Glomerular endothelial cell (primary cell): ENCODE data around the gene MBD3L3. TPM values are rescaled to one million over a fixed set of nuclear protein-coding genes. Genes with fewer than 3 reads are reported as not detected.
A peak's percentile ranks its signal among the peaks of the same experiment; 100 is the strongest.
"Not testable (repeated sequence)": the region's sequence is repeated elsewhere in the genome, so short reads cannot be mapped to it uniquely, and the experiment has no call there.

Experiments used
- DNase-seq: peaks from one replicate; pipeline ENCODE4 v3.0.0-alpha.2; 2011; ENCODE audit warnings: low read depth, low spot score; ENCODE audit errors: extremely low read depth
- total RNA-seq: library from RNA; depleted of rRNA; stranded (reverse); fragments of >200 nt; gene quantifications from 2 replicates; pipeline ENCODE4 v1.2.3, GENCODE V29; 2015

Gene MBD3L3
- total RNA-seq = not detected in 2 replicates

GRCh38 chr19:7058576-7058975 is at the start of gene MBD3L3:
TSS of gene MBD3L3 (minus strand) at chr19:7058676. CDS start at chr19:7058605, 71 bp downstream.
- not testable (repeated sequence) for DNase-seq

GRCh38 chr19:7106711-7107657 is 48.5 kb upstream of the MBD3L3 start:
- no peak for DNase-seq

DNA sequence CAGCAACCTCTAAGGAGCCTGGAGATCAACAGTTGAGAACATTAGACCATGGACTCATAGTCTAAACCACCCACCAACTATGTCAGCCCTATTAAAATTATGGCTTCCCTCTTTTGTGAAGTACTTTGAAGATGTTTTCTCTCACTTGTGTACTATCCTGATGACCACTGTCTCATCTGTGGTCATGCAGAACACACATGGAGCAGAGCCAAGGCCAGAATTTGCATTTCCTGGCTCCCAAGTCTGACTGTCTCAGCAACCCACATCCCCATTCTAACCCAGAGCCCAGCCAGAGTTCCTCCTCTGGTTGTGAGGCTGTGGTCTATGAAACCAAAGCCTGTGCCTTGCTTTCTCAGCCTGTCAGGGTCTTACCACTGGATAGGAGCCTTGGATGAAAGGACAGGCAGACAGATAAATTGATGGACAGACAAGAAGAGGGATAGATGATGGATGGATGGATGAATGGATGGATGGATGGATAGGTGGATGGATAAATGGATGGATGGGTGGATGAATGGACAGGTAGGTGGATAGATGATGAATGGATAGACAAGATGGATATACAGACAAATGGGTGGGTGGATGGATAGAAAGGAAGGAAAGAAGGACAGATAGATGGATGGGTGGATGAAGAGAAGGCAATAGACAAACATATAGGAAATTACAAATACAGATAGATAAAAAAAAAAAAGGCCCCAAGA is 46.4 kb upstream of the MBD3L3 start:
- no peak for DNase-seq

- no peak for DNase-seq
These were observed 43.2 kb upstream of the MBD3L3 start for GRCh38 chr19:7101498-7102253.

DNA sequence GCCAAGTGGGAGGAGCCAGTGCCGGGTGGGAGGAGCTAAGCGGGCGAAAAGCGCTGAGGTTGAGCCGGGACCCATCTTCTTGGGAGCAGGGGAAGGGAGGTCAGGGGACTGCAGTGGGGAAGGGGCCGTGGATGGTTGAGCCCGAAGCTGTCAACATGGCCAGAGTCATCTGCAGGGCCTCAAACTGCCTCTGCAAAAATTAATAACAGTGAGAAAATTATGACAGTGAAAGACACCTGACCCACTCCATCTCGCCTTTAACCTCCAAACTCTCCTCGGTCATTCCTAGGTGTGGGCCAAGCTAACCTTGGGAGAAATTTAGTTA is 41.1 kb upstream of the MBD3L3 start:
- no peak for DNase-seq

DNA sequence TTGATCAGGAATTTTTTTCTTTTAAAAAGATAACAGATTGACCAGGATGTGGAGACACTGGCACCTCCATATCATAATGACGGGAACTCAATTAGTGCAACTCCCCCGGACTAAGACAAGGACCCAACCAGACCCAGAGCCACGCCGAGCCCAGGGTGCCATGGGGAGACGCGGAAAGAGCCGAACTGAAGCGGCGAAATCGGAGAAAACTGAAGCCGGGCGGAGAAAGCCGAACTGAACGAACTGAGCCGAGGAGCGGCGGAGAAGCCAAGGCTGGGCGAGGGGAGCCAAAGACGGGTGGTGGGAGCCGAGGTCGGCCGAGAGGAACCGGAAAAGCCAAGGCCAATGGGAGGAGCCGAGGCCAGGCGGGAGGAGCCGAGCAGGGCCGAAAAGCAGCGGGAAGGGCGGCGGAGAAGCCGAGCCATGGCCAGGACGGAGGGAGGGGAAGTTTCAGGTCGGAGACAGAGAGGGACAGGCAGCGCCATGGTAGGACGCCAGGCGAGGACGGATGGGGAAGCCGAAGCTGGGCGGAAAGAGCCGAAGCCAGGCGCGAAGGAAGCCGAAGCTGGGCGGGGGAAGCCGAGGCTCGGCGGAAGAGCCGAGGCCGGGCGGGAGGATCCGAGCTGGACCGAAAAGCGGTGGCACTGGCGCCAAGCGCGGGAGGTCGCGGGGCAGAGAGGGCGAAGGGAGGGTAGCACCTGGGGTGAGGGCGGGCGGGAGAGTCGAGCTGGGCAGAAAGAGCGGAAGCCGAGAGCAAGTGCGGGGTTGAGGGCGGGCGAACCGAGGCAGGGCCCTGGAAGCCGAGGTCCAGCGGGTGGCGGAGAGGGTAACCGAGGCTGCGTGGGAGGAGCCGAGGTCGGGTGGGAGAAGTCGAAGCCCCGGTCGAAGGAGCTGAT is 40.5 kb upstream of the MBD3L3 start:
- no peak for DNase-seq

GRCh38 chr19:7098096-7098495 is 39.6 kb upstream of the MBD3L3 start:
- DNase-seq = no peak

GRCh38 chr19:7088999-7089398 is 30.5 kb upstream of the MBD3L3 start:
- no peak for DNase-seq

DNA sequence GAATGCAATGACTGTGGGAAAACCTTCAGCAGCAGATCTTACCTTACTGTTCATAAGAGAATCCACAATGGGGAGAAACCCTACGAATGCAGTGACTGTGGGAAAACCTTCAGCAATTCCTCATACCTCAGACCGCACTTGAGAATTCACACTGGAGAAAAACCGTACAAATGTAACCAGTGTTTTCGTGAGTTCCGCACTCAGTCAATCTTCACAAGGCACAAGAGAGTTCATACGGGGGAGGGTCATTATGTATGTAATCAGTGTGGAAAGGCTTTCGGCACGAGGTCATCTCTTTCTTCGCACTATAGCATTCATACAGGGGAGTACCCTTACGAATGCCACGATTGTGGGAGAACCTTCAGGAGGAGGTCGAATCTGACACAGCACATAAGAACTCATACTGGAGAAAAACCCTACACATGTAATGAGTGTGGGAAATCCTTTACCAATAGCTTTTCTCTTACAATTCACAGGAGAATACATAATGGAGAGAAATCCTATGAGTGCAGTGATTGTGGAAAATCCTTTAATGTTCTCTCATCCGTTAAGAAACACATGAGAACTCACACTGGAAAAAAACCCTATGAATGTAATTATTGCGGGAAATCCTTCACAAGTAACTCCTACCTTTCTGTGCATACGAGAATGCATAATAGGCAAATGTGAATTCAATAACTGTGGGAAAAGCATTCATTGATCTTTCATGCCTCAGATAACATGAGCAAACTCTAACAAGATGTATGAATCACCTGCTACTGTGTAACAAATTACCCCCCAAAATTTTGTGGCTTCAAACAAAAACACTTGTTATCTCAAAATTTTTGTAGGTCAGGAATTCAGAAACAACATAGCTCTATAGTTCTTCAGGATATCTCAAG is 24.8 kb upstream of the MBD3L3 start:
- DNase-seq = no peak

DNA sequence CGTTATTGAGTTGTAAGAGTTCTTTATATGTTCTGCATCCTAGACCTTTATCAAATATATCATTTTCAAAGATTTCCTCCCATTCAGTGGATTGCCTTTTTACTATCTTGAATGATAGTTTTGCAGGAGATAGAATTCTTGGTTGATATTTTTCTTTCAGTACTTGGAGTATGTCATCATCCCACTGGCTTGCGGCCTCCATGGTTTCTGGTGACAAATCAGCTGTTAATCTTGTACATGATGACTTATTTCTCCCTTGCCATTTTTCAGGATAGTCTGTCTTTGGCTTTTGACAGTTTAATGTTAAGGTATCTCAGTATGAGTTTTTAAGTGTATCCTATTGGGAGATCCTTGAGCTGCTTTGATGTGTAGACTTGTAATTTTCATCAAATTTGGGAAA is 19.5 kb upstream of the MBD3L3 start:
- no peak for DNase-seq

DNA sequence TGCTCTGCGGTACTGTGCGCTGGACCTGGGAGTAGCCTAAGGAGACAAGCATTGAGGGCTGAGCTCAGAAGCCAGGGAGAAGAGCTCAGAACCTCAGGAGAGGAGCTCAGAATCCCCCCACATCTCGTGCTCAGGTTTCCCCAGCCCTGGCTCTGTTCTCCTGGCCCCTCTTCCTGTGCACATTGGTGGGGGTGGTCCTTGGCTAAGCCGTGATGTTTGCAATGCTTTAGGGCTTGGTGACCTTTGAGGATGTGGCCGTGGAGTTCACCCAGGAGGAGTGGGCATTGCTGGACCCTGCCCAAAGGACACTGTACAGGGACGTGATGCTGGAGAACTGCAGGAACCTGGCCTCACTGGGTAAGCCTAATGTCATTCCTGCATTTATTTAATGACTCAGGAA is 17.7 kb upstream of the MBD3L3 start:
- DNase-seq = no peak

GRCh38 chr19:7074705-7075282 is 16.3 kb upstream of the MBD3L3 start:
- no peak for DNase-seq

GRCh38 chr19:7072541-7072940 is 14.1 kb upstream of the MBD3L3 start:
- no peak for DNase-seq

GRCh38 chr19:7069904-7070226 is 11.4 kb upstream of the MBD3L3 start:
- no peak for DNase-seq

DNA sequence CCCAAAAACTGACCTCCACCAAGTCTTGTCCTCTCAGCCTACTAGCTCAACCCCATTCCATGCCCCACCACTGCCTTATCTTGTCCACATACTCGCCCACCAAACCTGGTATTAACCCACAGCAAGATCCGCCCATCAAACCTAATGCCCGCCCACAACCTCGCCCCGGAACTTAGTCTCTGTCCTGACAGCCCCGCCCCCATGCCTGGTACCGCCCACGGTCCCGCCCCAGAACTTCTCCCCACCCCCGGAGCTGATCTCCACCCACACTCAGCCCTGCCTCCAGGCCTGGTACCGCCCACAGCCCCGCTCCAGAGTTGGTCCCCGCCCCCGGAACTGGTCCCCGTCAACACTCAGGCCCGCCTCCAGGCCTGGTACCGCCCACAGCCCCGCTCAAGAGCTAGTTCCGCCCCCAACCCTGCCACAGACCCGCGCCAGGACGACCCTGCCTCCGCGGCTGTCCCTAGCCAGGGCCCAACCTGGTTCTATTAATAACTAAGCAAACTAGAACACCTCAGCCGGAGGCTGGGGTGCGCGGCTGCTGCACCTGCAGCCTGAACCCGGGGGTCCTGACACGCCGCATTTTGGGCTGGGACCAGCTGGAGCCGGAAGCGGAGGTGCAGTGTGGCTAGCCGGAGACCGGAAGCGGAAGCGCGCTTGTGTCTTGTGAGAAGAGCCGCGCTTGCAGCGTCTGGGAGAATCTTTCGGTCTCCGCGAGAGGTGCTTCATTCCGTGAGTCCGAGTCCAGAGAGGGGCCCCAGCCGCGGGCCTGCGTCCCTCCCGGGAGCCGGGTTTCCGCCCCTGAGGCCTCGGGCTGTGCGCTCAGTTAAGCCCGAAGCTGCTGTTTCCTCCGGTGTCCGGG is 10.8 kb upstream of the MBD3L3 start, which contains the start of gene ZNF557:
Gene ZNF557, plus strand, starts transcription at position 662 of the 862 bp plus-strand sequence. CDS start 5,372 bp downstream, outside the sequence.
- DNase-seq = peak; percentile 61

GRCh38 chr19:7068599-7068998 is 10.1 kb upstream of the MBD3L3 start:
- DNase-seq = no peak

GRCh38 chr19:7067716-7068115 is 9.2 kb upstream of the MBD3L3 start:
- no peak for DNase-seq

- not testable (repeated sequence) for DNase-seq
These were observed 8.6 kb upstream of the MBD3L3 start for GRCh38 chr19:7067122-7067521.
